Gastroesophageal sphincter (tissue), 3 donors: Measurements from ENCODE around the gene VWA7.

Experiments used
- EP300 ChIP-seq: sonication (generic); formaldehyde crosslinking; IDR thresholded peaks from one replicate; pipeline ENCODE4 v1.6.1; 2017; ENCODE audit warnings: antibody characterized with exemption, mild to moderate bottlenecking
- POLR2A ChIP-seq, 2 donors: fragments of 450-650 bp; IDR thresholded peaks; one replicate each; pipeline ENCODE4 v1.6.1; 2017; ENCODE audit warnings: antibody characterized with exemption in 2 of 2, mild to moderate bottlenecking in 2 of 2, moderate library complexity in 1 of 2
- POLR2AphosphoS5 ChIP-seq: sonication (generic); formaldehyde crosslinking; IDR thresholded peaks from one replicate; pipeline ENCODE4 v1.6.1; 2017; ENCODE audit warnings: antibody characterized with exemption
- TF ChIP-seq, protein P1 (sequence below), 4 experiments: fragments of 200-600 bp in 2 of 4; fragments of 450-650 bp in 2 of 4; sonication (generic) in 1 of 4; IDR thresholded peaks; one replicate each; pipeline ENCODE4 v1.5.1; 2017 to 2019; ENCODE audit warnings: antibody characterized with exemption in 4 of 4, mild to moderate bottlenecking in 2 of 4, moderate library complexity in 2 of 4

DNA sequence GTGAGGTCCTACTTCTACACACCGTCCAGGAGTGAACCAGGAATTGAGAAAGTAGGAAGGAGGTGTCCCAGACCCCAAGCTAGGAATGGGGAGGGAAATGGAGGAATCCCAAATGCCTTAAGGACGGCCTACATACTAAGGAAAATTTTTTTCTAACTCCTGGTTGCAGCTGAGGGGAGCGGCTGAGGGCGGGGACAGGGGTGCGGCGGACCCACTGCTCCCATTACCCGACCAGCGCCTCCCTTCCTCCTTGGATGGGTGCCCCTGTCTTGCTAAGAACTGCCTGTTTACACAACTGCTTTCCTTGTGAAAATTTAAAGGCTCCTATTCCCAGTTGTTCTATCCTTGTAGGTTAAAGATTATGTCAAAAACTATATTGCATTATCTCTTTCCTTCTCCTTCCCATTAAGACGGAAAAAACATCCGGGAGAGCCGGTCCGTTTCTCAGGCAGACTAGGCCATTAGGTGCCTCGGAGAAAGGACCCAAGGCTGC, 49.7 kb upstream of the VWA7 start:
- TF ChIP-seq POLR2AphosphoS5, result peak; percentile 34
- TF ChIP-seq, protein P1, sequence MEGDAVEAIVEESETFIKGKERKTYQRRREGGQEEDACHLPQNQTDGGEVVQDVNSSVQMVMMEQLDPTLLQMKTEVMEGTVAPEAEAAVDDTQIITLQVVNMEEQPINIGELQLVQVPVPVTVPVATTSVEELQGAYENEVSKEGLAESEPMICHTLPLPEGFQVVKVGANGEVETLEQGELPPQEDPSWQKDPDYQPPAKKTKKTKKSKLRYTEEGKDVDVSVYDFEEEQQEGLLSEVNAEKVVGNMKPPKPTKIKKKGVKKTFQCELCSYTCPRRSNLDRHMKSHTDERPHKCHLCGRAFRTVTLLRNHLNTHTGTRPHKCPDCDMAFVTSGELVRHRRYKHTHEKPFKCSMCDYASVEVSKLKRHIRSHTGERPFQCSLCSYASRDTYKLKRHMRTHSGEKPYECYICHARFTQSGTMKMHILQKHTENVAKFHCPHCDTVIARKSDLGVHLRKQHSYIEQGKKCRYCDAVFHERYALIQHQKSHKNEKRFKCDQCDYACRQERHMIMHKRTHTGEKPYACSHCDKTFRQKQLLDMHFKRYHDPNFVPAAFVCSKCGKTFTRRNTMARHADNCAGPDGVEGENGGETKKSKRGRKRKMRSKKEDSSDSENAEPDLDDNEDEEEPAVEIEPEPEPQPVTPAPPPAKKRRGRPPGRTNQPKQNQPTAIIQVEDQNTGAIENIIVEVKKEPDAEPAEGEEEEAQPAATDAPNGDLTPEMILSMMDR (IDR thresholded peaks at IDR 0.05), result peak in 1 of 4 experiments; percentile 5
- TF ChIP-seq EP300, result no peak
- peak; percentile 24 to 36 for TF ChIP-seq POLR2A (IDR thresholded peaks at IDR 0.05)
